HG02571 (cell line): Measurements from ENCODE around the gene FUOM.
A peak's percentile ranks its signal among the peaks of the same experiment; 100 is the strongest.
"Not testable (repeated sequence)": the region's sequence is repeated elsewhere in the genome, so short reads cannot be mapped to it uniquely, and the experiment has no call there.

Experiments used
- ATAC-seq: cut with Tn5 transposase; IDR thresholded peaks from one replicate; pipeline ENCODE4 v1.9.1; 2021; ENCODE audit warnings: mild to moderate bottlenecking, moderate library complexity; ENCODE audit not compliant: unreplicated experiment

FUOM gene

DNA sequence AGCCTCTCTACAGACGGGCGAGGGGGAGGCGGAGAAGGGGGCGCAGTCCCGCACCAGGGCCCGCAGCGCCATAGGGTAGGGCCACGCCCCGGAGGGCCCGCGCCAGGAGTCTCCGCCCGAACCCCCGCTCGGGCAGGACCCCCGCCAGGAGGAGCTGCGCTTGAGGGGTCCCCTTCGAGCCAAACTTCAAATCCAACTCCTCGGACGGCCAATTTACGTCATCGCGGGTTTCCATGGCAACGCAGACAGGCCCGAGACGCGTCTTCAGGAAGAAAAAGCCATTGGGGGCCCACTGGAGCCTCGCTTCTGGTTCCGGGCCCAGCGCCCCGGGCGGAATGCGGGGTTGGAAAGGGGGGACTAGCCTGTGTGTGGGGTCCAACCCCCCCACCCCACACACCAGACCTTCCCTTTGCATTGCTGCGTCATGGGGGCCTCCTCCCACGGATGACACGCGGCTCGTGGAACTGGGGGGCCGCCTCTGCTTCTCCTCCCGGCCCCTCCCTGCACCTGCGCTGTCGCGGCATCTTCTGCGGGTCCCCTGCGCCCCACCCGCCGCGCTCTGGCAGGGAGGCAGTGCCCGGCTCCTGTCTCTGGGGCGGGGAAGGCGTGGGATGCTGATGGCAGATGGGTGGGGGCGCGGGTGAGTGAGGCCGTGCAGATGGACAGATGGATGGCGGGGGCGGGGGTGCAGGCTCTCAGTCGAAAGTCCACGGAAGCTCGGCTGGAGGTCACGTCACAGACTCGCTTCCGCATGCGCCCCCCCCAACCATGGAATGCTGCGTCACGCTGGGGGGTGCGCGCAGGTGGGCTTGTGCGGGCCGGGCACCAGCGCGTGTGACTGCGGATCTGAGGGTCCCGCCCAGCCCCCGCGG, 22.3 kb downstream of the FUOM start:
- ATAC-seq = no peak

DNA sequence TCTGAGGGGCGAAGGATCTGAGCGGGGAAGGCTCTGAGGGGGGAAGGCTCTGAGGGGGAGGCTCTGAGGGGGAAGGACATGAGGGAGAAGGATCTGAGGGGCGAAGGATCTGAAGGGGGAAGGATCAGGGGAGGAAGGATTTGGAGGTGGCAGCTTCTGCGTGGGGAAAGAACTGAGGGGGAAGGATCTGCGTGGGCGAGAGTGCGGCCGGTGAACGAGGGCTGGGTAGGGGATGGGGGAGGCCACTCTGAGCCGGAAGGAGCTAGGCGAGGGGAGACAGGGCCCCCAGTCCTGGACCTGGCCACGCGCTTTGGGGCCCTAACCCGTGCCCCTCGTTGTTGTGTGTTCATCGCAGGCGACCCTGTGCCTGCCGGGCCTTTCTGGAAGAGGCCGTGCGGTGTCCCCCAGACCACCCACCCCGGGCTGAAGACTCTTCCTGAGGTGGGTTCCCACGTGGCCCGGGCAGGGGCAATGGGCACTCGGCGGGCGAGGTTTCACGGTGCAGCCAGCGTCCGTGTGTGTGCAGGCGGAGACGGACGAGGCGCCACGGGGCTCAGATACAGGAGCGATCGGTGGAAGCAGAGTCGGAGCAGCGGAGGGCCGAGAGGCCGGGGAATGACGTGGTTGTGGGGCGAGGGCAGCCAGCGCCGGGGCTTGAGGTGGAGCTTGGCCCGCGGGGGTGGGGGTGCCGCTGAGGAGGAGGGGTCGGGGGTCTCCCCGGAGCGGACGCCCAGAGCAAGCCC, 23.1 kb downstream of the FUOM start:
- ATAC-seq = no peak

DNA sequence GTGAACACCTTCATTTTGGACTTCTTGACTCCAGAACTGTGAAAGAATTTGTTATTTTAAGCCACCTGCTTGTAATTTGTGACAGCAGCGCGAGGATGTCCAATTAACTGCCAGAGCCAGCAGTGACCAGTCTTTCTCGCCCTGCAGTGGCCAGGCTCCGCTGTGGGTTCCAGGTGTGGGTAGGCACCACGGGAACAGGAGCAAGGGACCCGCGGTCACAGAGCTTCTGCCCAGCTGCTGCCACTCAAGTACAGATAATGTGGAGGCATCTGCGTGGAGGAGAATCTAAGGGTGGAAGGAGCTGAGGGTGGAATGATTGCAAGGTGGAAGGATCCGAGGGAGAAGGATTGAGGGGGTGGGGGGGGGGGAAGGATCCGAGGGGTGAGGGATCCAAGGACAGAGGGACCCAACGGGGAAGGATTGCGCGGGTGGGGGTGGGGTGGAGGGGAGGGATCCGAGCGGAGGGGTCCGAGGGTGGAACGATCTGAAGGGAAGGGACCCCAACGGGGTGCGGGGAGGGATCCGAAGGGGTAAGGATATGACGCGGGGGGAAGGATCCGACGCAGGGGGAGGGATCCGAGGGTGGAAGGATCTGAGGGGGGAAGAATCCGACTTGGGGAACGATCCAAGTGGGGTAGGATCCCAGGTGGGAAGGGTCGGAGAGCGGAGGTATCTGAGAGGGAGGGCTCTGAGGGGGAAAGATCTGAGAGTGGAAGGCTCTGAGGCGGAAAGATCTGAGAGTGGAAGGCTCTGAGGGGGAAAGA, 24.7 kb downstream of the FUOM start:
- ATAC-seq = no peak

DNA sequence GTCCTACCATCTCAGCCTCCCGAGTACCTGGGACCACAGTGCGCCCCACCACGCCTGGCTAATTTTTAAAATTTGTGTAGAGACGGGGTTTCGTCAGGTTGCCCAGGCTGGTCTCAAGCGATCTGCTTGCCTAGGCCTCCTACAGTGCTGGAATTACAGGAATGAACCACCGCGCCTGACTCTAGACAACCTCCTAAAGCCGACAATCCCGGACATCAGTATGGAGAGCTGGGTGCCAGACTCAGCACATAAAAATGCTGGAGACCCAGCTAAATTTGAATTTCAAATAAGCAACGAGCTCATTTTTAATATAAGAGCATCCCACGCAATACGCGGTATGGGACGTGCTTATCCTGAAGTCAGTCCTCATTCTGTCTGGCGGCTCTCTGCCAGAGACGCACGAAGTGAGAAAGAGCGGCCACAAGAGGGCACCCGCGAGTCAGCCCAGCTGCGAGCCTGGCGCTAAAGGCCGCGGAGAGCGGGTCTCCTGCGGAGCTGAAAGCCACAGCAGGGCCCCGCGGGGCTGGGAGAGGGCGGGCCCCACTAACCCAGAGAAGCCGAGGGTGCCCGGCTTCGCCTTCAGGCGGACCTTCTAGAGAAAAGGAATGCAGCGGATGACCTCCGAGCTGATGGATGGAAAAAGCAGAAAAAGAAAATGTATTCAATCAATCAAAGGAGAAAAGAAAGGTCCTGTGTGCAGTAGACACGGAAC, 28.2 kb downstream of the FUOM start:
- peak; percentile 81 for ATAC-seq

DNA sequence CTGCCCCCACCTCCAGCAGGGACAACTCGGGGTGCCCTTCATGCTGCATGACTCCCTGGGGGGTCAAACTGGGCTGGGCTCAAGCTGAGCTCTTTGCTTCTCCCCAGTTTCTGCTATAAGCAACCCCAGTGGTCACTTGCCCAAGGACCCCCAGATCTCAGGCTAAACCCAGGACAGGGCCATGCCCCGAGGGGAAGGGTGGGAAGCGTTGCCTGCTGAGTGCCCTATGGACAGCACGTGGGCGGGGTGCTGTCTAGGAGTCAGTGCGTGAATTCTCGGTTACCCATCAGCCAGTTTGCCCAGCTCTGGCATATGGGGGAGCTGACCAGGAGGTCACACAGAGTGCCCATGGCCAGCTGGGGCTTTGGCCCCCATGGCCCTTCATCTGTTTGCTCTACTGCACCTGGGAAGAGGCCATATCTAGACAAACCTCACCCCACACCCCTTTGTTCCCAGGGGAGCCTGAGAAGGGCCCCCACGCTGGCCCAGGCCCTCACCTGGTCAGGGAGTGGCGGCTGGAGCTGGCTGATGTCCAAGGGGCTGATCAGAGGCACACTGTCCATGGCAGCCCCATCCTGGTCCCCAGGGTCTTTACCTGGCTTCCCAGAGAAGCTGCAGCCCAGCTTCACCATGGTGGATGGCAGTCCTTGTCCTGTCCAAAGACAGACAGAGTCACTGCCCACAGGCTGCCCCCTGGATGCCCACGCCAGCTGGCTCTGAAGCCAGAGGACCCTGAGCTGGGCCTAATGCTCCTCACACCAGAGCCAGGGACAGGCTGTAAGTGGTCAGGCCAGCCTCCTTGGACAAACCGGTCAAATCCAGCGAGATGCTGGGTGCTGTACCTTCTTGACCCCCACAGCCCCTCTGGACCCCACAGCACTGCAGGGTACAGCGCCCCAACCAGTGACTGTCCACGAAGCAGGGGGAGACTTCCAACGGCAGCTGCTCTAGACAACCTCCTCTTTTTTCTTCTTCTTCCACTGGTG, 29.2 kb downstream of the FUOM start:
- ATAC-seq = no peak

DNA sequence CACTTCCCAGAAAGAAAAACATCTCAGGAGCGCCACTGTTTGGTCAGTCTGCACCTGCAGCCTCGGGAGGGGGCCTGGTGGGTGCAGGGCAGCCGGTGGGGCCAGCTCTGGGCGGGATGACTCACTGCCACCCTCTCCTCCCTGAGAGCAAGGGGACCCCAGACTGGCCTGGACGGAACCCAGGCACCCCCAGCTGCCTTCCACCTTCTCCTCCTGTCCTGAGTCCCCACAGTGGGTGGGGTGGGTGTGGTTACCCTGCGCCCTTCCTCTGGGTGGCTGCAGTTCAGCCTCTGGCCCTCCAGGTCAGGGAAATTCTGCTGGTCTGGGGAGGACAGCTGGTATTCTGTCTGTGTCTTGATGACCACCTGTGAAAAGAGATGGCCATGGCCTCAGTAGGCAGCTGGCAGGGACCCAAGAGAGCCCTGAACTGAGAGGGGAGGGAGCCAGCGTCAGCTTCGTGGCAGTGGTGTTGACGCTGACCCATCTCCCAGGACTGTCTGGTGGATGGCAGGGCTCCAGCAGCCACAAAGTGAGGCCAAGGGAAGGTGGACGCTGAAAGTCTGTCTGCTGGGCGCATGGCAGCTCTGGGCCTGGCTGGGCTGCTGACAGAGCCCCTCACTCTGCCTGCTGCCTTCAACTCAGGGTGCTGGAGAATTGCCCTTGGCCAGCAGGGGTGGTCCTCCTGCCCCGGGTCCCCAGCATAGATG, 30.0 kb downstream of the FUOM start:
- ATAC-seq = no peak

DNA sequence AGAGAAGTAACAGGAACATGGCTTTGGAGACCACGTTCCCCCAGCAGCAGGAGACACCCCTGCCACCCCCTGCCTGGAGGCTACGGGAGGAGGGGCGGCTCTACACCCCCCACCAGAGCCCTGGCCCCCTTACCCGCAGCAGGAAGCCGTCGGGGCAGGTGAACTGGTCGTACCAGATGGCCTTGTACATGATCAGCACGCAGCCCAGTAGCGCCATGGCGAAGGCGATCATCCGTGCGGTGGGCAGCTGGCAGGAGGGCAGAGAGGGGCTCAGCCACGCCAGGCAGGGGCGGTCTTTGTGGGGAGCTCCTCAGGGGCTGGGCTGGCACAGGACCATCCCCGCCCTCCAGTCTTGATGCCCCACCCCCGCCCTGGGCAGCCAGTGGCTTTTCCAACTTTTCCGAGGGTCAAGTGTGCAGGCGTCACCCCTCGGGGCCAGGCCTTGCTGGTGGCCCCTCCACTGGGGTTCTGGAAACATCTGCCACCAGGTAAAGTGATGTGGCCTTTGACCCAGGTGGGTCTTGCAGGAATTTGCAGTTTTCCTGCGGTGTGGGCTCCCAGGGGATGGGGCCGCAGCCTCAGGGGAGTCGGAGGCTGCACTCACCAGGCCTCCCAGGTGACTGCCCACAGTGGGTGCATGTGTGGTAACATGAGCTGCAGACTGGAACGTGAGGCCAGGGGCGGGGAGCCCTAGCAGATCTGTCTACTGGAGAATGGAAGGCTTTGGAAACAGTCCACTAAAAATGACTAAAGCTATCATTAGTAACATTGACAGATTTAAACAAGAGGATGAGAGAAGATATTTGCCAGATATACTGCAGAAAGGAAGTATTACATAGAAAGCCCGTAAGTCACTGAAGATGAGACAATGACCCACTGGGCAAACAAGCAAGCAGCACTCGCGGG, 30.8 kb downstream of the FUOM start:
- ATAC-seq = no peak

DNA sequence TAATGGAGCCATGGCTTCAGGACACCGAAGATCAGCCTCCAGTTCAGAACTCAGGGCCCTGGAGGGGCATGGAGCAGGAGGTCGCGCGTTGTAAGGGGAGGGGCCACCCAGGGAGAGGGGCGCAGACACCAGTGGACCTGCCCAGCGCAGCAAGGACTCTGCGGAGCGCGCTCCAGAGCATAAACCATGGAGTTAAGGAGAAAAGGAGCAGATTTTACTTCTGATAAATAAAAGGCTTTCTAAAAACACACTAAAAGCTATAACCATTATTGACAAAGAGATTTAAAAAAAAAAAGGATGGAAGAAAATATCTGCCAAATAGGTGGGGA, 31.6 kb downstream of the FUOM start:
- ATAC-seq = no peak

DNA sequence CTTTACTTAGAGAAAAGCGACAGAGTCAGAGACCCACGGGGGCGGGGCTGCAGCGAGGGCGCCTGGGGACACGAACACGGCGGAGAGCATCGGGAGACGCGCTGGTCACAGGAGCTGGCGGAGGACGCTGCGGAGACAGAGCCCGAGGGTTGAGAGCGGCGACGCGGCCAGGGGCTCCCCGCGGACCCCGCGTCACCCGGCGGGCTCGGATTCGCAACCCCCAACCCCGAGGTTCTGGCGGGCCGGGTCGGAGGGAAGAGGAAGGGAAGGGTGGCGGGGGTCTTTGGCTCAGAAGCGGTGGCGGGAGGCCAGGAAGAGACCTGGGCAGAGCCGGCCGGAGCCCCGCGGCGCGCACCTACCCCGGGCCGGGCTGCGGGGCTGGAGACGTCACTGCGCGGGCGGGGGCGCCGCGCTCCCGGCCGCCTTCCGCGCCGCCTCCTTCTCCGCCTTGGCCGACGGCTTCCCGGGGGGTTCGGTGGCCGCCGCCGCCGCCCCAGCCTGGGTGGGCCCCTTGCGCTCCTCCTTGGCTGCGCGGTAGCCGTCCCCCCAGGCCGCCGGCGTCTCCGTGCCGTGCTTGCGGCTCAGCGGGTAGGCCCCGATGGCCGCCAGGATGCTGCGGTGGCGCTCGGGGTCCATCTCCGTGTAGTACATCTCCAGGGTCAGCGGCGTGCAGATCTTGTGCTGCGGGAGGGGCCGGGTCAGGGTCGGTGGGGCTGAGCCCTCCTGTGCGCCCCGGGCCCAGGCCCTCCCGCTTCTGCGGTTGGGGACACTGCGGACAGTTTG, 32.2 kb downstream of the FUOM start:
- no peak for ATAC-seq

DNA sequence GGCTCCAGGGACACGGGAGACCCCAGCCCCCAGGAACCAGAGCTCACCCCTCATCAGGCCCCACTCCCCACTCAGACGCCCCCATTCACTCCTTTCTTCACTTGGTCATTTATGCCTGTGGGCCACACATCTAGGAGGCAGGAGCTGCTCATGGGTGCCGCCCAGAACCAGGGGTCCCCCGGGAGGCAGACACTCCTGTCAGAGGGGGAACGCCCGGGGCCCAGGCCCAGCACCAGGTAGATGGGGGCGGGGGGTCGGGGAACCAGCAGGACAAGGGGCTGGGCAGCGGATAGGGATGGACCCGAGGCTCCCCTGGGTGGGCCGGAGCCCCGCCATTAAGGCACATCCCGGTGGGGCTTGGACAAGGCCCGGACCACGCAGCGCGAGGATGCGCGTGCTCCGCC, 33.0 kb downstream of the FUOM start:
- no peak for ATAC-seq

DNA sequence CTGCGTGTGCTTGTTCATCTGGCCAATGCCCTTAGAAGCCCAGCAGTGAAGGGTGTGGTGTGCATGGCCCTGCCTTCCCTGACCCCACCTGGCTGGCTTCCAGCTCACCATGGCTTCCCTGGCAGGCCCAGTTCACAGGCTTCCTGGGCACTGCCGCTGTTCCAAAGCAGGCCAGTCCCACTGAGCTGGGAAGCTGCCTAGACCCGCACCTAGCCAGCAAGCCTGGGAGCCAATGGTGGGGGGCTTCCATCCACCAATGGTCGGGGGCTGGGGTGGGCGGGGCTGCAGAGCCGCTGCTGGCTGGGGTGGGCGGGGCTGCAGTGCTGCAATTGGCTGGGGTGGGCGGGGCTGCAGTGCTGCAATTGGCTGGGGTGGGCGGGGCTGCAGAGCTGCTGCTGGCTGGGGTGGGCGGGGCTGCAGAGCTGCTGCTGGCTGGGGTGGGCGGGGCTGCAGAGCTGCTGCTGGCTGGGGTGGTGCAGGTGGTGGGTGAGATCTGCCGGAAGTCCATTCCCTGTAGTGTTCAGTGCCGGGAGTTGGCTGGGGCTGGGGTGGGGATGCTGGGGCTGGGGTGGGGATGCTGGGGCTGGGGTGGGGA, 33.5 kb downstream of the FUOM start:
- ATAC-seq = no peak

DNA sequence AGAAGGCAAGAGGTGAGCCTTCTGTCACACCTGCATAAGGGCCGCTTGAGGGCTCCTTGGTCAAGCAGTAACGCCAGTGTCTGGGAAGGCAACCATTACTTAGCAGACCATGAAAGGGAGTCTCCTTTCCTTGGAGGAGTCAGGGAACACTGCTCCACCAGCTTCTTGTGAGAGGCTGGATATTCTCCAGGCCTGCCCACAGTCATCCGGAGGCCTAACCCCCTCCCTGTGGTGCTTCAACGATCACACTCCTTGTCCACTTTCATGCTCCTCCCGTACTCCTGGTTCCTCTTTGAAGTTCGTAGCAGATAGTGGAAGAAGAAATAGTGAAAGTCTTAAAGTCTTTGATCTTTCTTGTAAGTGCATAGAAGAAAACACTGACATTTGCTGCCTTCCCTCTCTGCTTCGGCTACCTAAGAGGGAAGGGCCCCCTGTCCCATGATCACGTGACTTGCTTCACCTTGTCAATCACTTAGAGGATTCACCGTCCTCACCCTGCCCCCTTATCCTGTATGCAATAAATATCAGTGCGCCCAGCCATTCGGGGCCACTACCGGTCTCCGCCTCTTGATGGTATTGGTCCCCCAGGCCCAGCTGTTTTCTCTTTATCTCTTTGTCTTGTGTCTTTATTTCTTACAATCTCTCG, 35.6 kb downstream of the FUOM start:
- not testable (repeated sequence) for ATAC-seq

DNA sequence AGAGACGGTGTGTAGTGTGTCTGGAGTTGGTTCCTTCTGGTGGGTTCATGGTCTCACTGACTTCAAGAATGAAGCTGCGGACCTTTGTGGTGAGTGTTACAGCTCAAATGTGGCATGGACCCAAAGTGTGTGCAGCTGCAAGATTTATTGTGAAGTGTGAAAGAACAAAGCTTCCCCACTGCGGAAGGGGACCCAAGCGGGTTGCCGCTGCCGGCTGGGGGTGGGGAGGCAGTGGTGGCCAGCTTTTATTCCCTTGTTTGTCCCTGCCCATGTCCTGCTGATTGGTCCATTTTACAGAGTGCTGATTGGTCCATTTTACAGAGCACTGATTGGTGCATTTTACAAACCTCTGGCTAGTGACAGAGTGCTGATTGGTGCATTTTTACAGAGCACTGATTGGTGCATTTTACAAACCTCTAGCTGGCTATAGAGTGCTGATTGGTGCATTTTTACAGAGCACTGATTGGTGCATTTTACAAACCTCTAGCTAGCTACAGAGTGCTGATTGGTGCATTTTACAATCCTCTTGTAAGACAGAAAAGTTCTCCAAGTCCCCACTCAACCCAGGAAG, 36.9 kb downstream of the FUOM start:
- ATAC-seq = not testable (repeated sequence)

DNA sequence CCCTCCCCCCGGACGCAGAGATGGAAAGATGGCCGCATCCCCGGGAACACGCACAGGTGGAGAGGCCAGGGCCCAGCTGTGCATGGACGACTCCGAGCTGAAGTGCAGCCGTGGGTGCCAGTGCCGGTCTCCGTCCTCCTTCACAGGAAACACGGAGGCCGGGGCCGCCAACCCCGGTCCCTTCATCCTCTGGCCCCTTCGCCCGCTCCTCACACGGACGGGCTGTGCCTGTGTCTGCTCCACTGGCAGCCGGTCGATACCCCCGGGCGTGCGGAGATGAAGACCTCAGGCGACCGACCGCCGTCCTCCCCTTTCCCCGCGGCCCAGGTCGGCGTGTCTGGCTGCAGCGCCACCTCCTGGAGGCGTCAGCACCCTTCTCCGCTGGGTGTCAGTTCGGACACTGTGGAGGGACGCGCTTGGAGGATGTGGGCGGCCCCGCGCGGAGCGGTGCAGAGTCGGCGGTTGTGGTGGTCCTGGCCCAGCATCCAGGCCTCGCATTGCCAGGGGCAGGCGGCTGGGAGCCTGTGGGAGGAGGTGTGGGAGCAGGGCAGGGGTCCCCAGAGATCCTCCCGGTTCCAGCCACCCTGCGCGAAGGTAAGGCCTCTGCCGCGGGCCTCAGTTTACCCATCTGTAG, 39.2 kb downstream of the FUOM start:
- ATAC-seq = peak; percentile 70

DNA sequence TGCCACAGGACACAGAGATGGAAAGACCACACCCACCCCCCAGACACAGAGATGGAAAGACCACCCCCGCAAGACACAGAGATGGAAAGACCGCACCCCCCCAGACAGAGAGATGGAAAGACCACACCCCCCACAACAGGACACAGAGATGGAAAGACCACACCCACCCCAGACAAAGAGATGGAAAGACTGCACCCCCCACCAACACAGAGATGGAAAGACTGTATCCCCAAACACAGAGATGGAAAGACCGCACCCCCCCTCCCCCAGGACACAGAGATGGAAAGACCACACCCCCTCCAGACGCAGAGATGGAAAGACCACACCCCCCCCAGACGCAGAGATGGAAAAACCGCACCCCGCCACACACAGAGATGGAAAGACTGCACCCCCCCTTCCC, 41.1 kb downstream of the FUOM start:
- ATAC-seq = no peak

DNA sequence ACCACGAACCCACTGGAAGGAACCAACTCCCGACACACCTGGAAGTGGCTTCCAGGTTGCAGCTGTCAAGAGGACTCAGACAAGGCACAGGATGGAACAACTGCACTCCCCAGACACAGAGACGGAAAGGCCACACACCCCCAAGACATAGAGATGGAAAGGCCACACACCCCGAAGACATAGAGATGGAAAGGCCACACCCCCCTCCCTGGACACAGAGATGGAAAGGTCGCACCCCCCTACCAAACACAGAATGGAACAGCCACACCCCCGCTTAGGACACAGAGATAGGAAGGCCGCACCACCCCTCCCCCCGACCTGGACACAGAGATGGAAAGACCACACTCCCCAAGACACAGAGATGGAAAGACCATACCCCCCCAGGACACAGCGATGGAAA, 41.6 kb downstream of the FUOM start:
- ATAC-seq = no peak
